Measurements from ENCODE around the gene APOBEC3H. TPM values are rescaled to one million over a fixed set of nuclear protein-coding genes. Genes with fewer than 3 reads are reported as not detected.

The APOBEC3H gene
- total and polyA plus RNA-seq, 9 of the 15 experiments (the other 6 are each of a cell fraction or from before 2014, with no cell fraction given), result 0.10 to 0.21 TPM; not detected in 7

DNA sequence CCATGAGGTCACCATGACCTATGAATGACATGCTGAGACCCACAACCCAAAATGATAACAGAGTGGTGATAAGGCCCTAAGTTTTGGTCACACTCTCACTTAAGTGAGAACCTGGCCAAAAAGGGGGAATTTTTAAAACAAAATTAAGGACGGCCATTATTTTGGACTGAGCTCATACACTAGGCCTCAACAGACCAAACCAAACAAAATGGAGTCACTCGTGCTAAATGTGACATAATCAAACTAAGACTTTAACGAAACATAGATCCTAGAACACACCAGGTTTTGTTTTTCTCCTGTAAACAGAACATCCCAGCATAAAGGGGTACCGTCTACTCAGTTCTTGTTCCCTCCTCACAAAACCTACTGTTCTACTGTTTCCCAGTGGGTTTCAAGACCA lies 11.4 kb downstream of the APOBEC3H start:
- H3K36me3 ChIP-seq (ENCODE audit: control insufficient read depth, insufficient read depth, low read length), result no peaks in the 10 kb centered on the region
- H3K4me1 ChIP-seq (replicated peaks in 1 of 2; ENCODE audit: control insufficient read depth in 2 of 2, insufficient read depth in 2 of 2, low read length in 2 of 2), result no peaks in the 10 kb centered on the region; a peak in 1 of 5 replicates
- no peaks in the 10 kb centered on the region for H3K79me2 ChIP-seq (ENCODE audit: control insufficient read depth, insufficient read depth, low read length)
- ChIA-PET POLR2A (no interaction called here), CTCF (ENCODE audit: low intra/inter-chr PET ratio) (no interaction called here)
- no peaks in the 10 kb centered on the region for H3K9me3 ChIP-seq (replicated peaks; ENCODE audit: control insufficient read depth, insufficient read depth, low read depth, low read length)
- 65% methylated on average over 2 of the region's 4 CpGs for whole genome bisulfite sequencing (ENCODE audit: insufficient coverage, low coverage, missing lambda C conversion rate)
- in situ Hi-C loops (cut with MboI) (no loop called here), intact Hi-C loops (cut with micrococcal nuclease) (no loop called here)
- no peak overlapping the region for H3K4me2 ChIP-seq (ENCODE audit: insufficient read depth, low read length)
- no TSS peak for BruUV-seq (replicated peaks)
- H3K9ac ChIP-seq (ENCODE audit: insufficient read depth in 1 of 2, low read depth in 2 of 2, low read length in 2 of 2), result no peak overlapping the region
- H3K27me3 ChIP-seq (ENCODE audit: control insufficient read depth in 2 of 2, insufficient read depth in 2 of 2, low read length in 2 of 2), result no peaks in the 10 kb centered on the region
- no peak overlapping the region for H2AFZ ChIP-seq (ENCODE audit: low read depth, low read length)
- no peak for DNase-seq (ENCODE audit: extremely low read depth in 1 of 4, low spot score in 3 of 4)
- H3K27ac ChIP-seq (ENCODE audit: extremely low read depth, low read depth, low read length), result no peak overlapping the region
- no peak overlapping the region for H3K4me3 ChIP-seq
- H4K20me1 ChIP-seq (replicated peaks; ENCODE audit: control insufficient read depth, insufficient read depth, low read length), result no peaks in the 10 kb centered on the region
- ATAC-seq, result no peak
- no peaks in the 10 kb centered on the region for H3K9me1 ChIP-seq (ENCODE audit: control insufficient read depth, insufficient read depth, low read length)
- no peak for FAIRE-seq
- TF ChIP-seq TCFL5 (CRISPR knock-in tag; conservative IDR thresholded peaks at IDR 0.05), result peak; percentile 83
- peak; percentile 89 for TF ChIP-seq MEF2D (tag; conservative IDR thresholded peaks at IDR 0.05; ENCODE audit: low read depth)
- no peak for TF ChIP-seq CTCFL (IDR thresholded peaks at IDR 0.05; ENCODE audit: borderline replicate concordance, insufficient read depth, low read depth, low read length, poor library complexity, severe bottlenecking)
- TF ChIP-seq ETV6 (IDR thresholded peaks at IDR 0.05; ENCODE audit: borderline replicate concordance in 1 of 2, low read depth in 2 of 2, low read length in 1 of 2), result no peak
- no peak for TF ChIP-seq ETV6 (CRISPR knock-in tag; IDR thresholded peaks at IDR 0.05; ENCODE audit: borderline replicate concordance)
- TF ChIP-seq NFIX (CRISPR knock-in tag; IDR thresholded peaks at IDR 0.05; ENCODE audit: low read depth), result no peak
- no peak for TF ChIP-seq MTF1 (CRISPR knock-in tag; IDR thresholded peaks at IDR 0.05; ENCODE audit: borderline replicate concordance)
- TF ChIP-seq ZNF445 (CRISPR knock-in tag; IDR thresholded peaks at IDR 0.05; ENCODE audit: low read depth), result 0 out of 2 replicates have a peak, but pooled peaks have one; percentile 50
- peak; percentile 88 for TF ChIP-seq ZNF449 (CRISPR knock-in tag; IDR thresholded peaks at IDR 0.05)
- TF ChIP-seq ZNF197 (CRISPR knock-in tag; IDR thresholded peaks at IDR 0.05; ENCODE audit: low read depth), result peak; percentile 82
- TF ChIP-seq E2F3 (CRISPR knock-in tag; IDR thresholded peaks at IDR 0.05), result 0 out of 2 replicates have a peak, but pooled peaks have one; percentile 44
- no peak for TF ChIP-seq ZBTB33 (CRISPR knock-in tag; IDR thresholded peaks at IDR 0.05)
- peak; percentile 16; the same call in 1 of the 2 replicates for TF ChIP-seq VEZF1 (CRISPR knock-in tag; IDR thresholded peaks at IDR 0.05)
- TF ChIP-seq ELF4 (CRISPR knock-in tag; IDR thresholded peaks at IDR 0.05), result peak; percentile 59; the same call in 1 of the 2 replicates
- TF ChIP-seq FOXA3 (CRISPR knock-in tag; conservative IDR thresholded peaks at IDR 0.05 in 1 of 2, IDR thresholded peaks at IDR 0.05 in 1 of 2), result no peak
- no peak for TF ChIP-seq KLF10 (CRISPR knock-in tag; IDR thresholded peaks at IDR 0.05)

All from K562 (cell line).